ENCODE results near the gene CCDC28A.

GRCh38 chr6:138800377-138801150 is 27.0 kb downstream of the CCDC28A start:
- TF ChIP-seq CTCF (IDR thresholded peaks at IDR 0.05) (no peak), POLR2A (IDR thresholded peaks at IDR 0.05) (no peak)

All from testis (tissue), 2 donors.